ENCODE results near the gene CD300LF.

CD300LF gene

GRCh38 chr17:74682471-74683190 lies 30.1 kb downstream of the CD300LF start:
- peak; percentile 19 for DNase-seq

GRCh38 chr17:74682028-74682427 lies 30.7 kb downstream of the CD300LF start:
- no peak for DNase-seq

- peak; percentile 54 for DNase-seq
These were observed 31.8 kb downstream of the CD300LF start for GRCh38 chr17:74680941-74681340.

GRCh38 chr17:74680213-74680612 lies 32.5 kb downstream of the CD300LF start:
- peak; percentile 17 for DNase-seq

GRCh38 chr17:74679374-74679773 lies 33.3 kb downstream of the CD300LF start:
- DNase-seq = no peak

- DNase-seq = peak; percentile 58
These were observed 34.2 kb downstream of the CD300LF start for GRCh38 chr17:74678541-74678940.

GRCh38 chr17:74677558-74678466 lies 34.9 kb downstream of the CD300LF start:
- peak; percentile 61 for DNase-seq

GRCh38 chr17:74671031-74671771 lies 41.5 kb downstream of the CD300LF start:
- DNase-seq = peak; percentile 87

GRCh38 chr17:74670329-74670728 lies 42.4 kb downstream of the CD300LF start:
- peak; percentile 21 for DNase-seq

GRCh38 chr17:74663561-74663960 lies 49.2 kb downstream of the CD300LF start:
- no peak for DNase-seq

- peak; percentile 4 for DNase-seq
These were observed 52.8 kb downstream of the CD300LF start for GRCh38 chr17:74659889-74660288.

GRCh38 chr17:74658620-74659019 lies 54.1 kb downstream of the CD300LF start:
- no peak for DNase-seq

GRCh38 chr17:74654742-74655141 lies 58.0 kb downstream of the CD300LF start:
- no peak for DNase-seq

GRCh38 chr17:74652020-74652419 lies 60.7 kb downstream of the CD300LF start:
- DNase-seq = peak; percentile 31

- no peak for DNase-seq
These were observed 62.8 kb downstream of the CD300LF start for GRCh38 chr17:74649909-74650308.

- DNase-seq = no peak
These were observed 64.7 kb downstream of the CD300LF start for GRCh38 chr17:74647871-74648672.

- DNase-seq = no peak
These were observed 66.5 kb downstream of the CD300LF start for GRCh38 chr17:74646231-74646630.

- no peak for DNase-seq
These were observed 67.7 kb downstream of the CD300LF start for GRCh38 chr17:74645010-74645409.

GRCh38 chr17:74644419-74644818 lies 68.3 kb downstream of the CD300LF start:
- no peak for DNase-seq
